Left lung (tissue), 10 donors: ENCODE results near the gene RFX4. TPM values are rescaled to one million over a fixed set of nuclear protein-coding genes. Genes with fewer than 3 reads are reported as not detected.

Experiments
- ATAC-seq: fragments of 200-7000 bp; cut with Tn5 transposase; one replicate; pipeline ENCODE4 v1.9.1; 2020; ENCODE audit warnings: moderate library complexity
- DNase-seq, 4 donors: peaks; one replicate each; pipeline ENCODE4 v3.0.0-alpha.2; 2013 to 2020
- H3K27ac ChIP-seq, 2 donors: fragments of 200-600 bp; sonication (generic) in 1 of 2; one replicate each; pipeline versions ENCODE4 v1.5.0 to v1.8.0; 2020 to 2021
- H3K27me3 ChIP-seq, 2 donors: fragments of 200-600 bp; sonication (generic) in 1 of 2; one replicate each; pipeline versions ENCODE4 v1.5.0 to v1.8.0; 2020 to 2021
- H3K36me3 ChIP-seq, 2 donors: fragments of 200-600 bp; sonication (generic) in 1 of 2; one replicate each; pipeline versions ENCODE4 v1.5.0 to v1.8.0; 2020 to 2021
- H3K4me1 ChIP-seq, 2 donors: fragments of 200-600 bp; one replicate each; pipeline ENCODE4 v1.8.0; 2021
- H3K4me3 ChIP-seq, 2 donors: fragments of 200-600 bp; sonication (generic) in 1 of 2; one replicate each; pipeline versions ENCODE4 v1.5.0 to v1.8.0; 2020 to 2021; ENCODE audit warnings: mild to moderate bottlenecking in 1 of 2
- H3K9me3 ChIP-seq, 2 donors: fragments of 200-600 bp; sonication (generic) in 1 of 2; one replicate each; pipeline versions ENCODE4 v1.5.0 to v1.8.0; 2020 to 2021
- CTCF ChIP-seq, 2 donors: fragments of 200-600 bp; sonication (generic) in 1 of 2; IDR thresholded peaks; one replicate each; pipeline versions ENCODE4 v1.5.0 to v1.8.0; 2021; ENCODE audit warnings: antibody characterized with exemption in 2 of 2
- intact Hi-C, 2 donors: fragments of 100-400 bp; cut with DNase I; formaldehyde crosslinking; loops; one replicate each; pipeline versions ENCODE4 v1.11.2 to v1.14.2; 2022
- polyA plus RNA-seq, 6 donors: library from polyadenylated mRNA; unstranded; fragments of 120-200 nt; gene quantifications; one replicate each; pipeline ENCODE4 v1.2.1, GENCODE V29; 2013; ENCODE audit not compliant: insufficient read length in 6 of 6
- total RNA-seq, 2 donors: library from RNA; stranded (reverse); fragmentation: NEBNext Ultra II Directional; extraction: Animal tissue kit (Norgen Biotek cat#: 25700); gene quantifications; one replicate each; pipeline ENCODE4 v1.2.1, GENCODE V29; 2021
- donor health status: DM: no; HTN: yes; CAD: no.
- donor health status: DM: no; HTN: no; CAD: no.

The RFX4 gene
- total and polyA plus RNA-seq, 8 donors = 0.09 TPM; not detected in 7

DNA sequence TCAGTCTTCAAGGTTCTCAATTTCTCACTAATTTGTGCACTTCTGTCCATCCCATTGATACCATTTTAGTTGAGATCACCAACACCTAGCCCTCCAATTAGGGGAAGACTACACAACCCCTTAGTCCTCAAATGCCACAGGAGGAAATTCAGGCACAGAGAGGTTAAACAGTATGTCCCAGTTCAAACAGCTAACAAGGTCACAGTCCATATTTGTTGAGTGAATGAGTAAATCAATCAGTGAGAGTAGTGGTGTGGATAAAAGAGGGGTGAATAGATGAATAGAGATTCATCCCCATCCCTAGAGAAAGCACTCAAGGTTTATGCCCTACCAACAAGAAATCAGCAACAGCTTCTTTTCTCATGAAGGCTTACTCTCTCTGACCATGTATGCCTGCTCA, 97.5 kb downstream of the RFX4 start:
- H3K4me1 ChIP-seq = no peaks in the 10 kb centered on the region
- H3K27ac ChIP-seq = no peak overlapping the region
- DNase-seq (no peak), ATAC-seq (no peak)
- no peaks in the 10 kb centered on the region for H3K9me3 ChIP-seq
- H3K36me3 ChIP-seq = no peaks in the 10 kb centered on the region
- no peaks in the 10 kb centered on the region for H3K27me3 ChIP-seq
- no peak for TF ChIP-seq CTCF (IDR thresholded peaks at IDR 0.05)
- no peak overlapping the region for H3K4me3 ChIP-seq
- intact Hi-C loops = no loop called here

DNA sequence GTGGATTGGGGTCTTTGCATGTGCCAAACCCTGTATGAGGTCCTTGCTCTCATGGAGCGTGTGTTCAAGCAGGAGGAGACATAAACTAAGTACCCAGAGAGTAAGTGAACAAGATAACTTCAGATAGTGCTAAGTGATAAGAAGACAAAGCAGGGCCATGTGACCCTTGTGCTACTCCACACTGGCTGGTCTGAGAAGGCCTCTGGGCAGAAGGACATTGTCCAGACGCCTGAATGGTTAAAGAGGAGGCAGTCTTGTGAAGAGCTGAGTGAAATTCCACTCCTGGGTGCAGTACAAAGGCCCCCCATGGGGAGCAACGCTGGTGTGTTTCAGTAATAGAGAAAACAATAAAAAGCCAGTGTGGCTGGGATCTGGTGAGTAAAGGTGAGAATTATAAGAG, 98.4 kb downstream of the RFX4 start:
- no peak for ATAC-seq
- Histone ChIP-seq H3K27me3 (no peaks in the 10 kb centered on the region), H3K9me3 (no peaks in the 10 kb centered on the region), H3K4me3 (no peak overlapping the region), H3K4me1 (no peaks in the 10 kb centered on the region), H3K27ac (no peak overlapping the region), H3K36me3 (no peaks in the 10 kb centered on the region)
- no peak for DNase-seq
- intact Hi-C loops = no loop called here
- no peak for TF ChIP-seq CTCF (IDR thresholded peaks at IDR 0.05)

GRCh38 chr12:106682594-106683234, 99.9 kb downstream of the RFX4 start:
- DNase-seq (no peak), ATAC-seq (peak; percentile 83)
- Histone ChIP-seq H3K36me3 (no peaks in the 10 kb centered on the region), H3K27ac (no peak overlapping the region), H3K9me3 (no peaks in the 10 kb centered on the region), H3K27me3 (no peaks in the 10 kb centered on the region), H3K4me3 (no peak overlapping the region), H3K4me1 (no peaks in the 10 kb centered on the region)
- peak in 1 of 2 donors; percentile 9 for TF ChIP-seq CTCF (IDR thresholded peaks at IDR 0.05)
- intact Hi-C loops = no loop called here

DNA sequence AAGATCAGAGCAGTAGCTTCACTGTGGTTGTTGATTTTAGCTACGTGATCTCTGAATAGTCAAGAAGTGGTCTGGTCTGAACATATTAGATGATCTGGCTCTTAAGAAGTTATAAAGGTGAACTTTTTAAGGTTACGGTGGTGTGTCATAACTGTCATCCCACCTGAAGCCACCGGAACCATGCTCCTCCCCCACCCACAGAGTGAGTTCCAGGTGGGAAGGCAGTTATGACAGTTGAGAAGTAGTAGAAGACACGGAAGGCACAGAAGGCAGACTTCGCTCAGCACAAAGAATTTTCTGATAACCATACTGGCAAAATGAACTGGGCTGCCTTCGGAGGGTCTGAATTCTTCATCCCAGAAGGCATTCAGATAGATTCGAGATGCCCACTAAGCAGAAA, 101.7 kb downstream of the RFX4 start:
- Histone ChIP-seq H3K27me3 (no peaks in the 10 kb centered on the region), H3K36me3 (no peaks in the 10 kb centered on the region), H3K4me3 (no peak overlapping the region), H3K9me3 (no peaks in the 10 kb centered on the region), H3K4me1 (no peaks in the 10 kb centered on the region), H3K27ac (no peak overlapping the region)
- DNase-seq (no peak), ATAC-seq (no peak)
- intact Hi-C loops = no loop called here
- TF ChIP-seq CTCF (IDR thresholded peaks at IDR 0.05) = no peak

GRCh38 chr12:106685381-106685780, 102.6 kb downstream of the RFX4 start:
- TF ChIP-seq CTCF (IDR thresholded peaks at IDR 0.05) = no peak
- Histone ChIP-seq H3K27ac (no peak overlapping the region), H3K4me3 (no peak overlapping the region), H3K27me3 (no peaks in the 10 kb centered on the region), H3K4me1 (no peaks in the 10 kb centered on the region), H3K36me3 (no peaks in the 10 kb centered on the region), H3K9me3 (no peaks in the 10 kb centered on the region)
- intact Hi-C loops = no loop called here
- DNase-seq (no peak), ATAC-seq (no peak)
